ENCODE data around the gene TMEM47. TPM values are rescaled to one million over a fixed set of nuclear protein-coding genes. Genes with fewer than 3 reads are reported as not detected.
A peak's percentile ranks its signal among the peaks of the same experiment; 100 is the strongest.

Gene TMEM47
- total RNA-seq, 1 experiment from 2014 or later, result 24.4 TPM

DNA sequence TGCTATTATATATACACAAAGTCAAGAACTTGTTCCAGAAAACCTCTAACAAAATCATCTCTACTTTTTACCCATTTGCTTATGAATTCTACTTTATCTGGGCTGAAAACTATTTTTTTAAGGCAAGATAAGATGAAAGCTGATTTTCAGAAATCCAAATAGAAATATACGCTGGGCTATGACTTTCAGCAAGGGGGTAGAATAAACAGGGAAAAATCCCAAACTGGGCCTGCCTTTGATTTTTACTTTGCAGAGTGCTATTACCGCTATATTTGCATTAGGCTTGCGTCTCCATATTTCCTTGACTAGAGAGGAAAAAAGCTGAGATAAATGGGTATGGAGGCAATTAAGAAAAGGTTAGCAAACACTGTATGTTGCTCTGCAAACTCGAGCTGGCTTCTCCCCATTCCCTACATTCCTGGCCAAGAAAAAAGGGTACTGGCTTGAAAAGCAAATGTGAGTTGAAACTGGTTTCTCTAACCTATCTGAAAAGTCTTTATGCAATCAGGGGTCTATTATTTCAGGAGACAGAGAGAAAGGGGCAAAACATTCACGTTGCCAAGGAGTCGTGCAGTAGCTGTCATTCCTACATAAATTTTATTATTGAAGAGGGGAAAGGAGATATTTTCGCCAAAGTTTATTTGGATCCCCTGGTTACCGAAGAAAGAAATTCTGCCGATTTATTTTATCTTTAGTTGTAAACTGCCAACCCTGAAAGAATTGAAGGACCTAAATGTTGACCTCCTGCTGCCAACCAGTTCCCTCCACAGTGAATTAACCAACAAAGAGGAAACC, 2.2 kb downstream of the TMEM47 start:
- Mint-ChIP-seq H3K27ac (peak overlapping the region; percentile 90), H3K36me3 (peaks cover 6% of the 10 kb centered on the region; the same call in 1 of the 2 replicates), H3K27me3 (ENCODE audit: low read depth) (peaks cover 7% of the 10 kb centered on the region; the same call in 1 of the 2 replicates), H3K9me3 (peaks cover 6% of the 10 kb centered on the region), H3K4me1 (peaks cover 47% of the 10 kb centered on the region), H3K4me3 (peak overlapping the region; percentile 93)
- ATAC-seq (no peak), DNase-seq (ENCODE audit: low spot score) (no peak)
- ChIA-PET POLR2A (no interaction called here), CTCF (interaction anchor here (0.7 to 1.4 kb wide), 2 partner anchors 17 to 264 kb away, joined by 3 read pairs; no protein-coding TSS in a partner anchor)
- TF ChIP-seq EMX1 (CRISPR knock-in tag; IDR thresholded peaks at IDR 0.05), result no peak
- TF ChIP-seq GABPB1 (CRISPR knock-in tag; IDR thresholded peaks at IDR 0.05), result no peak
- no peak for TF ChIP-seq E2F1 (CRISPR knock-in tag; IDR thresholded peaks at IDR 0.05)
- TF ChIP-seq, protein P1, sequence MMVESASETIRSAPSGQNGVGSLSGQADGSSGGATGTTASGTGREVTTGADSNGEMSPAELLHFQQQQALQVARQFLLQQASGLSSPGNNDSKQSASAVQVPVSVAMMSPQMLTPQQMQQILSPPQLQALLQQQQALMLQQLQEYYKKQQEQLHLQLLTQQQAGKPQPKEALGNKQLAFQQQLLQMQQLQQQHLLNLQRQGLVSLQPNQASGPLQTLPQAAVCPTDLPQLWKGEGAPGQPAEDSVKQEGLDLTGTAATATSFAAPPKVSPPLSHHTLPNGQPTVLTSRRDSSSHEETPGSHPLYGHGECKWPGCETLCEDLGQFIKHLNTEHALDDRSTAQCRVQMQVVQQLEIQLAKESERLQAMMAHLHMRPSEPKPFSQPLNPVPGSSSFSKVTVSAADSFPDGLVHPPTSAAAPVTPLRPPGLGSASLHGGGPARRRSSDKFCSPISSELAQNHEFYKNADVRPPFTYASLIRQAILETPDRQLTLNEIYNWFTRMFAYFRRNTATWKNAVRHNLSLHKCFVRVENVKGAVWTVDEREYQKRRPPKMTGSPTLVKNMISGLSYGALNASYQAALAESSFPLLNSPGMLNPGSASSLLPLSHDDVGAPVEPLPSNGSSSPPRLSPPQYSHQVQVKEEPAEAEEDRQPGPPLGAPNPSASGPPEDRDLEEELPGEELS (CRISPR knock-in tag; IDR thresholded peaks at IDR 0.05), result no peak
- TF ChIP-seq, protein P2, sequence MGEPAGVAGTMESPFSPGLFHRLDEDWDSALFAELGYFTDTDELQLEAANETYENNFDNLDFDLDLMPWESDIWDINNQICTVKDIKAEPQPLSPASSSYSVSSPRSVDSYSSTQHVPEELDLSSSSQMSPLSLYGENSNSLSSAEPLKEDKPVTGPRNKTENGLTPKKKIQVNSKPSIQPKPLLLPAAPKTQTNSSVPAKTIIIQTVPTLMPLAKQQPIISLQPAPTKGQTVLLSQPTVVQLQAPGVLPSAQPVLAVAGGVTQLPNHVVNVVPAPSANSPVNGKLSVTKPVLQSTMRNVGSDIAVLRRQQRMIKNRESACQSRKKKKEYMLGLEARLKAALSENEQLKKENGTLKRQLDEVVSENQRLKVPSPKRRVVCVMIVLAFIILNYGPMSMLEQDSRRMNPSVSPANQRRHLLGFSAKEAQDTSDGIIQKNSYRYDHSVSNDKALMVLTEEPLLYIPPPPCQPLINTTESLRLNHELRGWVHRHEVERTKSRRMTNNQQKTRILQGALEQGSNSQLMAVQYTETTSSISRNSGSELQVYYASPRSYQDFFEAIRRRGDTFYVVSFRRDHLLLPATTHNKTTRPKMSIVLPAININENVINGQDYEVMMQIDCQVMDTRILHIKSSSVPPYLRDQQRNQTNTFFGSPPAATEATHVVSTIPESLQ (CRISPR knock-in tag; IDR thresholded peaks at IDR 0.05), result no peak
- no peak for TF ChIP-seq NFE2L1 (CRISPR knock-in tag; IDR thresholded peaks at IDR 0.05)
- TF ChIP-seq, protein P3, sequence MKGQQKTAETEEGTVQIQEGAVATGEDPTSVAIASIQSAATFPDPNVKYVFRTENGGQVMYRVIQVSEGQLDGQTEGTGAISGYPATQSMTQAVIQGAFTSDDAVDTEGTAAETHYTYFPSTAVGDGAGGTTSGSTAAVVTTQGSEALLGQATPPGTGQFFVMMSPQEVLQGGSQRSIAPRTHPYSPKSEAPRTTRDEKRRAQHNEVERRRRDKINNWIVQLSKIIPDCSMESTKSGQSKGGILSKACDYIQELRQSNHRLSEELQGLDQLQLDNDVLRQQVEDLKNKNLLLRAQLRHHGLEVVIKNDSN (CRISPR knock-in tag; IDR thresholded peaks at IDR 0.05), result no peak

GRCh38 chrX:34653811-34654210, 3.3 kb downstream of the TMEM47 start:
- ChIA-PET CTCF (no interaction called here), POLR2A (no interaction called here)
- 0 out of 2 replicates have a peak, but pooled peaks cover 5% of the 10 kb centered on the region for H3K9me3 Mint-ChIP-seq
- peak overlapping the region; percentile 93 for H3K4me3 Mint-ChIP-seq
- TF ChIP-seq ERG (CRISPR knock-in tag; IDR thresholded peaks at IDR 0.05) (no peak), MYBL2 (CRISPR knock-in tag; IDR thresholded peaks at IDR 0.05) (no peak), ZNF423 (CRISPR knock-in tag; IDR thresholded peaks at IDR 0.05) (no peak), JAZF1 (CRISPR knock-in tag; IDR thresholded peaks at IDR 0.05) (no peak), ZNF317 (CRISPR knock-in tag; IDR thresholded peaks at IDR 0.05; ENCODE audit: borderline replicate concordance, low read depth) (no peak), ZNF532 (CRISPR knock-in tag; IDR thresholded peaks at IDR 0.05; ENCODE audit: borderline replicate concordance) (no peak), SOX15 (CRISPR knock-in tag; IDR thresholded peaks at IDR 0.05) (no peak), USF2 (CRISPR knock-in tag; IDR thresholded peaks at IDR 0.05) (no peak), KAT7 (CRISPR knock-in tag; IDR thresholded peaks at IDR 0.05; ENCODE audit: borderline replicate concordance) (no peak), CREB1 (CRISPR knock-in tag; IDR thresholded peaks at IDR 0.05) (no peak), EMX1 (CRISPR knock-in tag; IDR thresholded peaks at IDR 0.05) (no peak), NFE2L1 (CRISPR knock-in tag; IDR thresholded peaks at IDR 0.05) (no peak)
- TF ChIP-seq, protein P4, sequence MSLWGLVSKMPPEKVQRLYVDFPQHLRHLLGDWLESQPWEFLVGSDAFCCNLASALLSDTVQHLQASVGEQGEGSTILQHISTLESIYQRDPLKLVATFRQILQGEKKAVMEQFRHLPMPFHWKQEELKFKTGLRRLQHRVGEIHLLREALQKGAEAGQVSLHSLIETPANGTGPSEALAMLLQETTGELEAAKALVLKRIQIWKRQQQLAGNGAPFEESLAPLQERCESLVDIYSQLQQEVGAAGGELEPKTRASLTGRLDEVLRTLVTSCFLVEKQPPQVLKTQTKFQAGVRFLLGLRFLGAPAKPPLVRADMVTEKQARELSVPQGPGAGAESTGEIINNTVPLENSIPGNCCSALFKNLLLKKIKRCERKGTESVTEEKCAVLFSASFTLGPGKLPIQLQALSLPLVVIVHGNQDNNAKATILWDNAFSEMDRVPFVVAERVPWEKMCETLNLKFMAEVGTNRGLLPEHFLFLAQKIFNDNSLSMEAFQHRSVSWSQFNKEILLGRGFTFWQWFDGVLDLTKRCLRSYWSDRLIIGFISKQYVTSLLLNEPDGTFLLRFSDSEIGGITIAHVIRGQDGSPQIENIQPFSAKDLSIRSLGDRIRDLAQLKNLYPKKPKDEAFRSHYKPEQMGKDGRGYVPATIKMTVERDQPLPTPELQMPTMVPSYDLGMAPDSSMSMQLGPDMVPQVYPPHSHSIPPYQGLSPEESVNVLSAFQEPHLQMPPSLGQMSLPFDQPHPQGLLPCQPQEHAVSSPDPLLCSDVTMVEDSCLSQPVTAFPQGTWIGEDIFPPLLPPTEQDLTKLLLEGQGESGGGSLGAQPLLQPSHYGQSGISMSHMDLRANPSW (CRISPR knock-in tag; conservative IDR thresholded peaks at IDR 0.05; ENCODE audit: low read depth), result no peak
- peaks cover 7% of the 10 kb centered on the region; the same call in 1 of the 2 replicates for H3K27me3 Mint-ChIP-seq (ENCODE audit: low read depth)
- H3K4me1 Mint-ChIP-seq, result peaks cover 40% of the 10 kb centered on the region
- DNase-seq (ENCODE audit: low spot score), result no peak
- H3K36me3 Mint-ChIP-seq, result peaks cover 5% of the 10 kb centered on the region
- H3K27ac Mint-ChIP-seq, result peak overlapping the region; percentile 90
- no peak for ATAC-seq

All from WTC11 (cell line).